Cerebellar cortex (tissue), 1 donor: ENCODE data around the gene AIG1.
"Not testable (repeated sequence)": the region's sequence is repeated elsewhere in the genome, so short reads cannot be mapped to it uniquely, and the experiment has no call there.

Experiments used
- DNase-seq: peaks from one replicate; pipeline ENCODE4 v3.0.0-alpha.2; 2015; ENCODE audit warnings: low spot score

Gene AIG1

GRCh38 chr6:143165315-143165855, 104.7 kb downstream of the AIG1 start:
- DNase-seq: no peak

- no peak for DNase-seq
Measured at GRCh38 chr6:143166247-143166695, 105.6 kb downstream of the AIG1 start.

GRCh38 chr6:143167224-143167623, 106.5 kb downstream of the AIG1 start:
- no peak for DNase-seq

GRCh38 chr6:143168396-143168816, 107.7 kb downstream of the AIG1 start:
- DNase-seq: not testable (repeated sequence)

GRCh38 chr6:143169440-143169839, 108.8 kb downstream of the AIG1 start:
- DNase-seq: no peak

- no peak for DNase-seq
Measured at GRCh38 chr6:143174516-143174915, 113.8 kb downstream of the AIG1 start.

- no peak for DNase-seq
Measured at GRCh38 chr6:143174951-143175350, 114.3 kb downstream of the AIG1 start.

GRCh38 chr6:143176090-143177021, 115.7 kb downstream of the AIG1 start:
- no peak for DNase-seq

GRCh38 chr6:143177706-143178105, 117.0 kb downstream of the AIG1 start:
- no peak for DNase-seq

GRCh38 chr6:143179096-143179495, 118.4 kb downstream of the AIG1 start:
- DNase-seq: no peak

- DNase-seq: no peak
Measured at GRCh38 chr6:143179901-143180612, 119.4 kb downstream of the AIG1 start.

- no peak for DNase-seq
Measured at GRCh38 chr6:143180826-143181225, 120.1 kb downstream of the AIG1 start.

- DNase-seq: peak; percentile 57
Measured at GRCh38 chr6:143183666-143184065, 123.0 kb downstream of the AIG1 start.

GRCh38 chr6:143185288-143185687, 124.6 kb downstream of the AIG1 start:
- DNase-seq: no peak

GRCh38 chr6:143187238-143187923, 126.7 kb downstream of the AIG1 start:
- DNase-seq: peak; percentile 25

GRCh38 chr6:143188292-143188691, 127.6 kb downstream of the AIG1 start:
- no peak for DNase-seq

GRCh38 chr6:143191361-143191760, 130.7 kb downstream of the AIG1 start:
- DNase-seq: no peak

GRCh38 chr6:143192766-143193165, 132.1 kb downstream of the AIG1 start:
- no peak for DNase-seq

- DNase-seq: no peak
Measured at GRCh38 chr6:143193571-143194094, 132.9 kb downstream of the AIG1 start.

- no peak for DNase-seq
Measured at GRCh38 chr6:143194095-143194589, 133.5 kb downstream of the AIG1 start.

GRCh38 chr6:143195349-143195845, 134.7 kb downstream of the AIG1 start:
- DNase-seq: no peak
